ENCODE measurements around the gene TRPV3.

DNA sequence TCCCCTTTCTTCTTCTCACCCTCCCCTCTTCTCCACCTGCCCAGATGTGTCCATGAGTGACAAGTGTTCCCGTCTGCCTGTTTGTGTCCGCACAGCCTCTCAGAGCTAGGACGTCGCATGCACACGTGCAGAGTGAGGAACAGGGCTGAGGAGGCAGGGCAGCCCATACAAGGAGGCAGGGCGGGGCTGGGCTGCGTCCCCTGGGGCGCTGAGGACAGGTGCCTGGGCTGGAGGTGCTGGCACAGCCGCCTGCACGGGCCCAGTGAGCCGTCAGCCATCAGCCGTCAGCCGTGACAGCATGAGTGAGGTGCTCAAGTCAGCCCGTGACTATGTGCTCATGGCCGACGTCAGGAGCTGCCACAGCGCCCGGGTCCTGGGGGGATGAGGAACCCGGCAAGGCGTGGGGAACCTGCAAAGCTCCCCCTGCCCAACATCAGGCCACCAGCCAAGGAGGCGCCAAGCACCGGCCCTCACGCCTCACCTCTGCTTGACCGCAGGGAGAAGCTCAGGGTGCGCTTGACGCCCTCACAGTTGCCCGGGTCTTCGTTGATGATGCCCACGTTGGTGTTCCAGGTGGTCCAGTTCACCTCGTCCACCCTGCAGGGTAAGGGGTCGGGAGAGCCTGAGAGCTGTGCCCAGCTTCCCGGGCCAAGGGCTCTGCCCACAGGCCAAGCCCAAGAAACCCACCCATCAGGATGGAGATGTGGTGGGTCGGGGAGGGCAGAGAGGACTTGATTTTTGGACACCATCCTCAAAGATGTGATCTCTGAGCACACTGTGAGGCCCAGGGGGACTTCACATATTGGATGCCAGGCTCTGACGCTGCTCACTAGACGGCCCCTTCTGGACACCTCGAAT is 13.7 kb upstream of the TRPV3 start:
- TF ChIP-seq CTCF (IDR thresholded peaks at IDR 0.05 in 8 of 11, conservative IDR thresholded peaks at IDR 0.05 in 3 of 11), result no peak
- no peak for TF ChIP-seq POLR2A (IDR thresholded peaks at IDR 0.05)
